ENCODE results near the gene STAMBPL1.

The STAMBPL1 gene

DNA sequence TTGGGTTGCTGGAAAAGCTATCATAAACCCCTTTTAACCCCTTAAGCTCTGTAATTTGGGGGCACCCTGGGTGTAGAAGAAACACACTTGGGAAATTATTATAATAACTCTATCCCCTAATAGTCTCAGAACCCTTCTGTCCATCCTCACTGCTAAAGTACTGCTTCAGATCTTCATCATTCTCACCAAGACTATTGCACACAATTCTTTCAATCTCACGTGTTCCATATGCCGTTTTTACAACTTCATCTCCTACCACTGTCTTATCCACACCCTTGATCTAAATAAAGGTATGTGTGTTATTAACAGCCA is 44.2 kb upstream of the STAMBPL1 start:
- no peak for TF ChIP-seq CTCF (IDR thresholded peaks at IDR 0.05)

DNA sequence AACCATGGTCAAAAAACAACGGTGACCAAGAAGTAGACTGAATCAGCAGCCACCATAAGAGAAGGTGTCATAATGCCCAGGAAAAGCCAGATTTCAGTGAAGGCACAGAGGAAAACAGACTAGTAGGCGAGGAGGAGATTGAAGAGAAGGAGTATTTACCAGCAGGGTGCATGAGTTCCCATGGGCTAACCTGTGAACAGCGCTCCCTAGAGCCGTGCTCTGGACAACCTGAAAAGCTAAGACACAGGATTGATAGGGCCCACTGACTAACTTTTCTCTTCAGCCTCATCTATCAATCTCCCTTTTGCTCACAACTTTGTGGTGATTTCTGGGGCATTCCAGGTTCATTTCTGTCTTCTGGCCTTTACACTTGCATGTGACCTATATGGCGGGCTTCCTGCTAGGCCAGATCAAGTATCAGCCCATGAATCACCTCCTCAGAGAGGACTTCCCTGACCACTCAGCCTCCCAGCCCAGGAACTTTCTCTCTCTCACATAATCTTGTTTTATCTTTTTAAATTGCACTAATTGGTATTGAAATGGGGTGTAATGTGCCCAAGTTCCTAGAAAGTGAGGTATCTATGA is 41.2 kb upstream of the STAMBPL1 start:
- no peak for TF ChIP-seq CTCF (IDR thresholded peaks at IDR 0.05)

GRCh38 chr10:88840104-88840503 is 39.9 kb upstream of the STAMBPL1 start:
- TF ChIP-seq CTCF (IDR thresholded peaks at IDR 0.05), result no peak

GRCh38 chr10:88840881-88841280 is 39.2 kb upstream of the STAMBPL1 start:
- TF ChIP-seq CTCF (IDR thresholded peaks at IDR 0.05), result no peak

GRCh38 chr10:88841316-88842111 is 38.5 kb upstream of the STAMBPL1 start:
- no peak for TF ChIP-seq CTCF (IDR thresholded peaks at IDR 0.05)

DNA sequence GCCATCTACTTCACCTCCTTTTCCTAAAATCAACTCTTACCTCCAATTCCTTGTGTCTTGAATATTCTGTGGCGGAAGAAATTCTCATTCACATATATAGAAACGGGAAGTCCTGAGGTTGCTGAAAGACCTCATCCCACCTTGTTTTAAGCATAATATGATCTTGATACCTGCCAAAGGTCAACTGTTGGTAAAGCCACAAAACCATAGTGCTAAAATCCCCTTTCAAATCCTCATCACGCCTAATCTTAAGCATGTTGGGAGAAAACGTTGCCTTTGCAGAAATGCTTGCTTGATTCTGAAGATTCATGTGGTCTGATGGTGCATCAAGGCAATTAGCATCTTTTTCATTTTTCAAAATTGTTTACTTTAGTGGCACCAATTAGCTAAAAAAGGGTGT is 36.9 kb upstream of the STAMBPL1 start:
- TF ChIP-seq CTCF (IDR thresholded peaks at IDR 0.05), result no peak

GRCh38 chr10:88848499-88848898 is 31.5 kb upstream of the STAMBPL1 start:
- TF ChIP-seq CTCF (IDR thresholded peaks at IDR 0.05), result no peak
